Gastrocnemius medialis (tissue), 4 donors: ENCODE measurements around the gene IFIT1B. TPM values are rescaled to one million over a fixed set of nuclear protein-coding genes. Genes with fewer than 3 reads are reported as not detected.

Experiments
- ATAC-seq, 2 donors: fragments of 150-250 bp; one replicate each; pipeline ENCODE4 v1.9.1; 2016
- DNase-seq, 2 donors: peaks; one replicate each; pipeline ENCODE4 v3.0.0-alpha.2; 2019
- H3K27ac ChIP-seq, 4 donors: fragments of 200-600 bp; sonication (generic); 1 replicate in 1 of 4; 2 replicates in 3 of 4; pipeline ENCODE4 v1.5.1; 2016 to 2018; ENCODE audit warnings: mild to moderate bottlenecking in 2 of 4, moderate library complexity in 1 of 4
- H3K27me3 ChIP-seq, 3 donors: fragments of 200-600 bp; sonication (generic) in 2 of 3; 1 replicate in 1 of 3; 2 replicates in 2 of 3; pipeline versions ENCODE4 v1.5.1 to v1.6.0; 2016 to 2019; ENCODE audit warnings: mild to moderate bottlenecking in 1 of 3, moderate library complexity in 1 of 3
- H3K36me3 ChIP-seq, 2 donors: fragments of 200-600 bp; sonication (generic) in 1 of 2; one replicate each; pipeline ENCODE4 v1.5.1; 2017 to 2018
- H3K4me1 ChIP-seq, 2 donors: fragments of 200-600 bp; sonication (generic) in 1 of 2; one replicate each; pipeline ENCODE4 v1.5.1; 2016 to 2017; ENCODE audit warnings: mild to moderate bottlenecking in 2 of 2
- H3K4me3 ChIP-seq, 4 donors: fragments of 200-600 bp; sonication (generic) in 3 of 4; 1 replicate in 1 of 4; 2 replicates in 3 of 4; pipeline ENCODE4 v1.5.1; 2016 to 2019; ENCODE audit warnings: mild to moderate bottlenecking in 2 of 4
- H3K9me3 ChIP-seq, 3 donors: fragments of 200-600 bp; sonication (generic) in 2 of 3; 1 replicate in 1 of 3; 2 replicates in 2 of 3; pipeline ENCODE4 v1.5.1; 2016 to 2019
- POLR2A ChIP-seq, 2 donors: fragments of 450-650 bp; IDR thresholded peaks; one replicate each; pipeline ENCODE4 v1.6.1; 2017; ENCODE audit warnings: antibody characterized with exemption in 2 of 2, mild to moderate bottlenecking in 2 of 2, moderate library complexity in 2 of 2
- in situ Hi-C, 4 donors: fragments of 200-750 bp; cut with MboI; loops; one replicate each; pipeline versions ENCODE4 v1.15.0 to v1.8.0; 2017; ENCODE audit warnings: low sequenced_read_pairs in 4 of 4
- intact Hi-C: fragments of 100-400 bp; cut with DNase I; formaldehyde crosslinking; loops from one replicate; pipeline ENCODE4 v1.15.1; 2023; ENCODE audit warnings: low total_unique reads
- total RNA-seq, 4 donors: library from RNA; depleted of rRNA; stranded (reverse); fragments of >200 nt; gene quantifications; one replicate each; pipeline versions ENCODE4 v1.1.0 to v1.2.3, GENCODE V29; 2016
- TF ChIP-seq, protein P1 (sequence below), 5 experiments: fragments of 450-650 bp in 3 of 5; fragments of 200-600 bp in 2 of 5; sonication (generic) in 2 of 5; IDR thresholded peaks in 4 of 5; conservative IDR thresholded peaks in 1 of 5; 1 replicate in 4 of 5; 2 replicates in 1 of 5; pipeline ENCODE4 v1.5.1; 2016 to 2019; ENCODE audit warnings: antibody characterized with exemption in 5 of 5, mild to moderate bottlenecking in 3 of 5, moderate library complexity in 3 of 5

IFIT1B gene
- total RNA-seq, 4 donors from 2014 or later, result not detected

DNA sequence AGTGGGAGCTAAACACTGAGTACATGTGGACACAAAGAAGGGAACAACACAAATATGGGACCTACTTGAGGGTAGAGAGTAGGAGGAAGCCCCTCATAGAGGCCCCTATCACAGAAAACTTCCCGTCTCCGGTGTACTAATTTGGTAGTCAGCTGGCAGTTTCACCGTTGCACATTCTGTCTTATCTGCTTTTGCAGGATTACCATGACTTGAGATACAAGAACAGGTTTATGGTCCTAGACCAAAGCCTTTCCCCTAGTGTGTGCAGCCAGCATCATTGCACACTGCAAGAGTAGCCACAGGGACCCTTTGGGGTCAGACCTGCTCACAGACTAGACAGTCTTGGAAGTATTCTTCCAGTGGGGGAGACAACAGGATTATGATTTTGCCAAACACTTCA, 5.9 kb upstream of the IFIT1B start:
- Histone ChIP-seq H3K27me3 (no peaks in the 10 kb centered on the region), H3K4me3 (no peak overlapping the region), H3K27ac (no peak overlapping the region), H3K36me3 (no peaks in the 10 kb centered on the region), H3K4me1 (peaks cover 18 to 26% of the 10 kb centered on the region in 2 donors), H3K9me3 (no peaks in the 10 kb centered on the region)
- no peak for ATAC-seq
- TF ChIP-seq, protein P1, sequence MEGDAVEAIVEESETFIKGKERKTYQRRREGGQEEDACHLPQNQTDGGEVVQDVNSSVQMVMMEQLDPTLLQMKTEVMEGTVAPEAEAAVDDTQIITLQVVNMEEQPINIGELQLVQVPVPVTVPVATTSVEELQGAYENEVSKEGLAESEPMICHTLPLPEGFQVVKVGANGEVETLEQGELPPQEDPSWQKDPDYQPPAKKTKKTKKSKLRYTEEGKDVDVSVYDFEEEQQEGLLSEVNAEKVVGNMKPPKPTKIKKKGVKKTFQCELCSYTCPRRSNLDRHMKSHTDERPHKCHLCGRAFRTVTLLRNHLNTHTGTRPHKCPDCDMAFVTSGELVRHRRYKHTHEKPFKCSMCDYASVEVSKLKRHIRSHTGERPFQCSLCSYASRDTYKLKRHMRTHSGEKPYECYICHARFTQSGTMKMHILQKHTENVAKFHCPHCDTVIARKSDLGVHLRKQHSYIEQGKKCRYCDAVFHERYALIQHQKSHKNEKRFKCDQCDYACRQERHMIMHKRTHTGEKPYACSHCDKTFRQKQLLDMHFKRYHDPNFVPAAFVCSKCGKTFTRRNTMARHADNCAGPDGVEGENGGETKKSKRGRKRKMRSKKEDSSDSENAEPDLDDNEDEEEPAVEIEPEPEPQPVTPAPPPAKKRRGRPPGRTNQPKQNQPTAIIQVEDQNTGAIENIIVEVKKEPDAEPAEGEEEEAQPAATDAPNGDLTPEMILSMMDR (IDR thresholded peaks at IDR 0.05 in 4 of 5, conservative IDR thresholded peaks at IDR 0.05 in 1 of 5), result no peak
- no peak for TF ChIP-seq POLR2A (IDR thresholded peaks at IDR 0.05)
- no peak for DNase-seq
- intact Hi-C loops (loop anchor here (10.0 kb wide), 1 partner anchor 1853 kb away; the partner anchor contains the start of gene PCGF5), in situ Hi-C loops (no loop called here)

DNA sequence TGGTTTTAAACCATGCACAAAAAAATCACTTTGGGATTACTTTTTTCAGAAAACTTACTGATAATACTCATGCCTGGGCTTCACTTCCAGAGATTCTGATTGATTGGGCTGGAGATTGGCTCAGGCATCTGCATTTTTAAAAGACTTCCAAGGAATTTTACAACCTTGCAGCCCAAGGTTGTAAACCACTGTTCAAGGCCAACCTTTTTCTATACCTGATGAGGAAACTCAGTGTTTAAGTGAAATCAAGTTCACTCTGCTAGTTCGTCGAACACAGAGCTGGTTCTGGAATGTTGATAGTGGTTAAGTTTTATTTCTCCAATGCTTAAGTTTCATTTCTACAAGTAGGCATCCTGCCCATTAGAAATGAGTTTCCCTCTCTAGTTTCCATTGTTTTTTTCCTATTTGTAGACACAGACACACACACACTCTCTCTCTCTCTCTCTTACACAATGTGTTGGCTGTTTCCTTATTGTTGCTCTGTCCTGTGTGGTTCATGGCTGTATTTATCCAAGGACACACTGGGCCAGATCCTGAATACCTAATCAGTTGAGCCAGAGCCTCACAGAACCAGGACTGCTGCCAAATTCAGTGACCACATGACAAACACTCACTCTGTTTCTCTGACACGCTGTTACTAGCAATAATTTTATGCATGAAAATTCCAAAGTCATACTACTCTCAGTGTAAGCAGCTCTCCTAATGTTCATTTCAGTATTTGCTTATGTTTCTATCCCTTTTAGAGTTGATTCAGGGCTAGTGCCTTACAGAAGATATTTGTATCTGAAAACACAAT, 3.7 kb upstream of the IFIT1B start:
- Histone ChIP-seq H3K4me1 (peaks cover 18 to 22% of the 10 kb centered on the region in 2 donors), H3K4me3 (no peak overlapping the region), H3K27ac (peak overlapping the region; percentile 76 to 91 (median 85)), H3K36me3 (no peaks in the 10 kb centered on the region), H3K9me3 (no peaks in the 10 kb centered on the region), H3K27me3 (no peaks in the 10 kb centered on the region)
- peak; percentile 88 to 91 for DNase-seq
- TF ChIP-seq, protein P1 (IDR thresholded peaks at IDR 0.05 in 4 of 5, conservative IDR thresholded peaks at IDR 0.05 in 1 of 5), result no peak
- no peak for TF ChIP-seq POLR2A (IDR thresholded peaks at IDR 0.05)
- peak; percentile 99 for ATAC-seq
- in situ Hi-C loops (no loop called here), intact Hi-C loops (loop anchor here (1.0 to 10.0 kb wide), 4 partner anchors 19 to 1851 kb away; partner anchors contain the start of genes IFIT1, IFIT5 and PCGF5)

DNA sequence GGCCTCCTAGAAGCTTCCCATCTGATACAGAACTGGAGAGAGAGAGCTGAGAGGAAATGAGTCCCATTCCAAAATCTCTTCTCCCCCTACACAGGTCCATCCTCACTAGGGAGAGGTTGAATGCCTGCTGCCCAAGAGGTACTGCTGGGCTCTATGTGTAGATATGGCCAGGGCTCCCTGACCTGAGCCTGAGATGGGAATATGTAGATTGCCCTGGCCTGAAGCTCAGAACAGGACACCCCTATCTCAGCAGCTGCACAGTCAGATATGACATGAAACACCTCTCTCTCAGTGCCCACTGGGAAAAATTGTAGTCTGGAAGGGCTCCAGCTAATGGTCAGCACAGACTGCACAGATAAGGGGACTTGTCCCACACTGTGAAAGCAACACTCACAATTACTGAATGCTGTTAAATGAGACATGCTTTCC, 3.1 kb upstream of the IFIT1B start:
- in situ Hi-C loops, result loop anchor here in 1 of 4 donors (25.0 kb wide), 1 partner anchor 87 kb away; no protein-coding TSS in a partner anchor
- intact Hi-C loops, result loop anchor here (1.0 to 10.0 kb wide), 5 partner anchors 18 to 1850 kb away; partner anchors contain the start of genes IFIT1, IFIT3, IFIT5 and PCGF5
- ATAC-seq, result peak in 1 of 2 donors; percentile 20

DNA sequence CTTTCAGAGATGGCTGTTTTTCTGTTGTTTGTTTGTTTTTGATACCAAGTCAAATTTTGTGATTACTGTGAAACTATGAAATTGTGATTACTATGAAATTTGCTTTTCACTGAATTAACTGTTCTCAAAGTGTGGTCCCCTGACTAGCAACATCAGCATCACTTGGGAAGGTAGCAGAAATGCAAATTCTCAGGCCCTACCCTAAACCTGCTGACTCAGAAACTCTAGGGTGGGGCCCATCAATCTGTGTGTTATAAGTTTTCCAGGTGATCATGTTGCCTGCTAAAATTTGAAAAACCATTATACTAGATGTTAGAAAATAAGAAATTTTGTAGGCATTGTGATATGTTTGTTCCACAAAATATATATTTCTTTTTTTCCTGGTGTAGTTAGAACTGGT, 1.2 kb downstream of the IFIT1B start:
- Histone ChIP-seq H3K27me3 (no peaks in the 10 kb centered on the region), H3K36me3 (no peaks in the 10 kb centered on the region), H3K4me1 (peaks cover 8 to 11% of the 10 kb centered on the region in 2 donors), H3K27ac (no peak overlapping the region), H3K9me3 (no peaks in the 10 kb centered on the region), H3K4me3 (no peak overlapping the region)
- TF ChIP-seq, protein P1 (IDR thresholded peaks at IDR 0.05 in 4 of 5, conservative IDR thresholded peaks at IDR 0.05 in 1 of 5), result no peak
- TF ChIP-seq POLR2A (IDR thresholded peaks at IDR 0.05), result no peak
- intact Hi-C loops, result loop anchor here (5.0 to 10.0 kb wide), 2 partner anchors 52 to 1846 kb away; partner anchors contain the start of genes IFIT3 and PCGF5
- in situ Hi-C loops, result loop anchor here in 1 of 4 donors (25.0 kb wide), 1 partner anchor 92 kb away; no protein-coding TSS in a partner anchor
- ATAC-seq (no peak), DNase-seq (no peak)

More for the DNA sequence above, 3.1 kb upstream of the IFIT1B start:
- DNase-seq, result no peak
- Histone ChIP-seq H3K4me1 (peaks cover 18 to 19% of the 10 kb centered on the region in 2 donors), H3K4me3 (no peak overlapping the region), H3K27ac (peak overlapping the region; percentile 76 to 91 (median 85)), H3K9me3 (no peaks in the 10 kb centered on the region), H3K36me3 (no peaks in the 10 kb centered on the region), H3K27me3 (no peaks in the 10 kb centered on the region)
- no peak for TF ChIP-seq POLR2A (IDR thresholded peaks at IDR 0.05)
- TF ChIP-seq, protein P1 (IDR thresholded peaks at IDR 0.05 in 4 of 5, conservative IDR thresholded peaks at IDR 0.05 in 1 of 5), result no peak
